CD4-positive, alpha-beta T cell treated with Interleukin-4 for 1 hour (primary cell): ENCODE measurements around the gene CYTH3.
"Not testable (repeated sequence)": the region's sequence is repeated elsewhere in the genome, so short reads cannot be mapped to it uniquely, and the experiment has no call there.

Experiments used
- DNase-seq, 2 donors: peaks; one replicate each; pipeline ENCODE4 v3.0.0-alpha.2; 2020 to 2022

CYTH3 gene

GRCh38 chr7:6272481-6273323, at the start of gene CYTH3:
CYTH3 (minus strand) TSS chr7:6272624; CDS start chr7:6272507, 117 bp downstream.
- peak; percentile 78 to 81 for DNase-seq

GRCh38 chr7:6320791-6321190, 48.4 kb upstream of the CYTH3 start:
- DNase-seq, result no peak

- DNase-seq, result peak in 1 of 2 donors; percentile 12
Measured at GRCh38 chr7:6317797-6318438, 45.5 kb upstream of the CYTH3 start.

GRCh38 chr7:6316226-6316625, 43.8 kb upstream of the CYTH3 start:
- DNase-seq, result no peak

GRCh38 chr7:6315746-6316145, 43.3 kb upstream of the CYTH3 start:
- no peak for DNase-seq

GRCh38 chr7:6310271-6310993, 38.0 kb upstream of the CYTH3 start:
- no peak for DNase-seq

- DNase-seq, result no peak
Measured at GRCh38 chr7:6307762-6308161, 35.3 kb upstream of the CYTH3 start.

- no peak for DNase-seq
Measured at GRCh38 chr7:6306471-6306870, 34.0 kb upstream of the CYTH3 start.

GRCh38 chr7:6305330-6305729, 32.9 kb upstream of the CYTH3 start:
- no peak for DNase-seq

GRCh38 chr7:6301446-6301845, 29.0 kb upstream of the CYTH3 start:
- DNase-seq, result not testable (repeated sequence)

GRCh38 chr7:6299774-6300173, 27.4 kb upstream of the CYTH3 start:
- DNase-seq, result no peak

GRCh38 chr7:6294839-6295238, 22.4 kb upstream of the CYTH3 start:
- DNase-seq, result no peak

GRCh38 chr7:6293202-6293601, 20.8 kb upstream of the CYTH3 start:
- DNase-seq, result no peak

GRCh38 chr7:6291941-6292340, 19.5 kb upstream of the CYTH3 start:
- DNase-seq, result not testable (repeated sequence)

- DNase-seq, result no peak
Measured at GRCh38 chr7:6291531-6291930, 19.1 kb upstream of the CYTH3 start.

- no peak for DNase-seq
Measured at GRCh38 chr7:6290319-6290741, 17.9 kb upstream of the CYTH3 start.

- no peak for DNase-seq
Measured at GRCh38 chr7:6288270-6288860, 15.9 kb upstream of the CYTH3 start.

- DNase-seq, result no peak
Measured at GRCh38 chr7:6286486-6286885, 14.1 kb upstream of the CYTH3 start.

GRCh38 chr7:6284461-6285360, 12.3 kb upstream of the CYTH3 start:
- DNase-seq, result no peak

GRCh38 chr7:6284055-6284400, 11.6 kb upstream of the CYTH3 start:
- no peak for DNase-seq

- not testable (repeated sequence) for DNase-seq
Measured at GRCh38 chr7:6283391-6284054, 11.1 kb upstream of the CYTH3 start.

GRCh38 chr7:6279937-6280336, 7.5 kb upstream of the CYTH3 start:
- DNase-seq, result no peak
